PC-9 (cell line): ENCODE results near the gene MOV10. TPM values are rescaled to one million over a fixed set of nuclear protein-coding genes. Genes with fewer than 3 reads are reported as not detected.
"Not testable (repeated sequence)": the region's sequence is repeated elsewhere in the genome, so short reads cannot be mapped to it uniquely, and the experiment has no call there.

Source experiments
- BruUV-seq: library from RNA; stranded (reverse); fragments of 400-500 nt; replicated peaks from 2 replicates; lab custom pipeline; 2021; lab: Mats Ljungman, UMichigan
- CTCF ChIA-PET: fragments of 300-600 bp; sonication (Branson Sonifier 250); formaldehyde crosslinking; loops from one replicate; lab custom pipeline; 2022; ENCODE audit warnings: antibody characterized with exemption; lab: Charles Lee
- POLR2A ChIA-PET: fragments of 300-600 bp; sonication (Branson Sonifier 250); formaldehyde crosslinking; loops from one replicate; lab custom pipeline; 2022; ENCODE audit warnings: antibody characterized with exemption; ENCODE audit not compliant: unreplicated experiment; lab: Charles Lee
- DNase-seq, 2 experiments: peaks; one replicate each; pipeline versions ENCODE4 v3.0.0 to v3.0.0-alpha.2; 2015 to 2022; ENCODE audit warnings: mixed read lengths in 1 of 2
- H2AFZ ChIP-seq: fragments of 200-600 bp; sonication (generic); 2 replicates; pipeline ENCODE4 v1.8.1; 2017; ENCODE audit warnings: antibody characterized with exemption
- H3F3A ChIP-seq: fragments of 200-600 bp; sonication (generic); 2 replicates; pipeline ENCODE4 v1.8.1; 2017; ENCODE audit warnings: antibody characterized with exemption, mild to moderate bottlenecking, low read depth; ENCODE audit not compliant: insufficient read depth
- H3K27ac ChIP-seq: fragments of 200-600 bp; sonication (generic); 2 replicates; pipeline ENCODE4 v1.6.1; 2016; ENCODE audit warnings: mixed run types
- H3K27me3 ChIP-seq: fragments of 200-600 bp; sonication (generic); 2 replicates; pipeline ENCODE4 v1.6.1; 2016; ENCODE audit warnings: low read depth, mixed run types; ENCODE audit not compliant: insufficient read depth
- H3K36me3 ChIP-seq: fragments of 200-600 bp; sonication (generic); 2 replicates; pipeline ENCODE4 v1.6.1; 2016; ENCODE audit warnings: low read depth, mixed run types
- H3K4me1 ChIP-seq: fragments of 200-600 bp; sonication (generic); replicated peaks from 2 replicates; pipeline ENCODE4 v1.6.1; 2016; ENCODE audit warnings: mixed run types; ENCODE audit not compliant: insufficient read depth
- H3K4me2 ChIP-seq: fragments of 200-600 bp; sonication (generic); 2 replicates; pipeline ENCODE4 v1.6.1; 2017; ENCODE audit warnings: mixed run types
- H3K4me3 ChIP-seq: fragments of 200-600 bp; sonication (generic); 2 replicates; pipeline ENCODE4 v1.6.1; 2016; ENCODE audit warnings: mixed run types
- H3K79me2 ChIP-seq: fragments of 200-600 bp; sonication (generic); 2 replicates; pipeline ENCODE4 v1.6.1; 2017; ENCODE audit warnings: low read depth, mixed run types
- H3K9me2 ChIP-seq: fragments of 200-600 bp; sonication (generic); 2 replicates; pipeline ENCODE4 v1.8.1; 2017; ENCODE audit warnings: mild to moderate bottlenecking; ENCODE audit not compliant: insufficient read depth
- H3K9me3 ChIP-seq: fragments of 200-600 bp; sonication (generic); 2 replicates; pipeline ENCODE4 v1.8.1; 2016; ENCODE audit warnings: low read depth; ENCODE audit not compliant: insufficient read depth
- H4K20me1 ChIP-seq: fragments of 200-600 bp; sonication (generic); 2 replicates; pipeline ENCODE4 v1.8.1; 2017; ENCODE audit not compliant: insufficient read depth
- EZH2 ChIP-seq: fragments of 200-600 bp; sonication (generic); IDR thresholded peaks from 2 replicates; pipeline ENCODE4 v1.8.0; 2017; ENCODE audit warnings: antibody characterized with exemption, low read depth
- intact Hi-C: fragments of 100-400 bp; cut with micrococcal nuclease; formaldehyde crosslinking; loops from one replicate; pipeline ENCODE4 v1.10.0; 2022; ENCODE audit not compliant: unreplicated experiment
- total RNA-seq: library from RNA; stranded (reverse); gene quantifications from 2 replicates; pipeline ENCODE4 v1.2.3, GENCODE V29; 2021
- TF ChIP-seq, protein P1 (sequence below): fragments of 200-600 bp; sonication (generic); conservative IDR thresholded peaks from 2 replicates; pipeline ENCODE4 v1.6.1; 2017; ENCODE audit warnings: mixed run types, antibody characterized with exemption, mild to moderate bottlenecking, moderate library complexity

Gene MOV10
- total RNA-seq, 1 experiment from 2014 or later: 73.7 TPM

DNA sequence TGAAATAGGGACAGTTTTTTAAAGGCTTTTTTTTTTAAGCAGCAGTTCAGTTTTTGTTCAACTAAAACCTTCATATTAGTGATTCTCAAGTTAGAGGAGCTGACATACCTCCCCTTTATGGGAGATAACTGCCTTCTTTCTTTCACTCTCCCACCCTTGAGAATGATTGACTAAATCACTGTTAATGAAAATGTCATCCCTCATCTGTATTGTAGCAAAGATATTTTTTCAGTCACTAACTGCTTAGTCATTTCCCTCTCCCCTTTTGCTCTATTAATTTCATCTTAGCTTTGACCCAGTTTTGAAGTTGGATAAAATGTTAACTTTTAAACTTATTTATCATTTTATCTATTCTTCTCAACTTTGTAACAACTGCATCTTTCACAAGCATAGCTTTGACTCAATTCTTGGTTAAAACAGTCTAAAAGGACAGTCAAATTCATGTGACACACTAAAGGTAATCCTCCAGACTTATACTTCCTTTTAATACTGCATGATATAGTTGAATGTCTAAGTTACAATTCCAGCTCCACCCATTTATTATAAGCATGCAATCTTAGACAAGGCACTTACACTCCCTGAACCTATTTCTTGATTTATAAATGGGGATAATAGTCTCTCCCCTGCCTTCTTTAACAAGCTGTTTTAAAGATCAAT, 37.7 kb upstream of the MOV10 start:
- ChIA-PET POLR2A (interaction anchor here (0.6 to 0.9 kb wide), 4 partner anchors 38 to 1727 kb away, joined by 3 to 11 read pairs (median 3); partner anchors contain the start of gene MOV10), CTCF (no interaction called here)
- H2AFZ ChIP-seq: no peak overlapping the region
- peaks cover 76% of the 10 kb centered on the region for H4K20me1 ChIP-seq
- intact Hi-C loops: no loop called here
- peak overlapping the region; percentile 59 for H3K27ac ChIP-seq
- peaks cover 86% of the 10 kb centered on the region for H3K79me2 ChIP-seq
- H3K4me1 ChIP-seq: peaks cover 40% of the 10 kb centered on the region
- no peak overlapping the region for H3K4me3 ChIP-seq
- H3K9me2 ChIP-seq: no peaks in the 10 kb centered on the region
- peak overlapping the region; percentile 28 for H3K4me2 ChIP-seq
- TF ChIP-seq, protein P1, sequence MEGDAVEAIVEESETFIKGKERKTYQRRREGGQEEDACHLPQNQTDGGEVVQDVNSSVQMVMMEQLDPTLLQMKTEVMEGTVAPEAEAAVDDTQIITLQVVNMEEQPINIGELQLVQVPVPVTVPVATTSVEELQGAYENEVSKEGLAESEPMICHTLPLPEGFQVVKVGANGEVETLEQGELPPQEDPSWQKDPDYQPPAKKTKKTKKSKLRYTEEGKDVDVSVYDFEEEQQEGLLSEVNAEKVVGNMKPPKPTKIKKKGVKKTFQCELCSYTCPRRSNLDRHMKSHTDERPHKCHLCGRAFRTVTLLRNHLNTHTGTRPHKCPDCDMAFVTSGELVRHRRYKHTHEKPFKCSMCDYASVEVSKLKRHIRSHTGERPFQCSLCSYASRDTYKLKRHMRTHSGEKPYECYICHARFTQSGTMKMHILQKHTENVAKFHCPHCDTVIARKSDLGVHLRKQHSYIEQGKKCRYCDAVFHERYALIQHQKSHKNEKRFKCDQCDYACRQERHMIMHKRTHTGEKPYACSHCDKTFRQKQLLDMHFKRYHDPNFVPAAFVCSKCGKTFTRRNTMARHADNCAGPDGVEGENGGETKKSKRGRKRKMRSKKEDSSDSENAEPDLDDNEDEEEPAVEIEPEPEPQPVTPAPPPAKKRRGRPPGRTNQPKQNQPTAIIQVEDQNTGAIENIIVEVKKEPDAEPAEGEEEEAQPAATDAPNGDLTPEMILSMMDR: no peak
- TF ChIP-seq EZH2: no peak
- BruUV-seq: no TSS peak
- no peak for DNase-seq
- peaks cover 32% of the 10 kb centered on the region; the same call in 1 of the 2 replicates for H3K36me3 ChIP-seq
- peaks cover 40% of the 10 kb centered on the region for H3F3A ChIP-seq
- H3K27me3 ChIP-seq: no peaks in the 10 kb centered on the region
- no peaks in the 10 kb centered on the region for H3K9me3 ChIP-seq

DNA sequence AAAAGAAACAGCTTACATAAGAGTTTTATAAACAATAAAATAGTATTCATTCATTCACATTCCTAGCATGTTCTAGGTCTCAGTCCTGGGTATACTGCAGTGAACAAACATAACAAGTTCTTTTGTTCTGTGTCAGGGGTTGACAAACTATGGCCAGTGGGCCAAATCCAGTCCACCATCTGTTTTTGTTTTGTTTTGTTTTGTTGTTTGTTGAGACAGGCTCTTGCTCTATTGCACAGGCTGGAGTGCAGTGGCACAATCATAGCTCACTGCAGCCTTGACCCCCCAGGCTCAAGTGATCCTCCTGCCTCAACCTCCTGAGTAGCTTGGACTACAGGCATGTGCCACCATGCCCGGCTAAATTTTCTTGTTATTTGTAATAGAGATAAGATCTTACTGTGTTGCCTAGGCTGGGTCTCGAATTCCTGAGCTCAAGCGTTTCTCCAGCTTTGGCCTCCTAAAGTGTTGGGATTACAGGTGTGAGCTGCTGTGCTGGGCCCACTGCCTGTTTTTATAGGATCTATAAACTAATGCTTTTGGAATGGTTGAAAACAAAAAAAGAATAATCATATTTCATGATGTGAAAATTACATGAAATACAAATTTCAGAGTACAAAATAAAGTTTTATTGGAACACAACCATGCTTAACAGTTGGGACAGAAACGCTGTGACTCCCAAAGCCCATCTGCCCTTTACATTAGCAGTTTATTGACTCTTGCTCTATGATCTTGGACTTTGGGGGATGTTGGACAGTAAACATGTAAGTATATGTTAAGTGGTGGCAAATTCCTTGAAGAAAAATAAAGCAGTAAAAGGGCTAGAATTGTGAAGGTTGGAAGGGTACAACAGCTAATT, 37.0 kb upstream of the MOV10 start:
- no TSS peak for BruUV-seq
- Histone ChIP-seq H3K9me2 (no peaks in the 10 kb centered on the region), H3F3A (peaks cover 40% of the 10 kb centered on the region), H3K4me2 (peak overlapping the region; percentile 28), H3K9me3 (no peaks in the 10 kb centered on the region), H3K4me3 (no peak overlapping the region), H4K20me1 (peaks cover 75% of the 10 kb centered on the region), H3K36me3 (peaks cover 34% of the 10 kb centered on the region; the same call in 1 of the 2 replicates), H3K79me2 (peaks cover 86% of the 10 kb centered on the region), H3K27me3 (no peaks in the 10 kb centered on the region), H2AFZ (no peak overlapping the region), H3K27ac (peak overlapping the region; percentile 59), H3K4me1 (peaks cover 40% of the 10 kb centered on the region)
- intact Hi-C loops: no loop called here
- DNase-seq: peak; percentile 9 to 69
- ChIA-PET POLR2A (interaction anchor here (0.6 to 0.9 kb wide), 4 partner anchors 37 to 1727 kb away, joined by 3 to 11 read pairs (median 3); partner anchors contain the start of gene MOV10), CTCF (interaction anchor here (0.5 kb wide), 1 partner anchor 114 kb away, joined by 3 read pairs; no protein-coding TSS in a partner anchor)
- no peak for TF ChIP-seq EZH2
- TF ChIP-seq, protein P1: no peak

DNA sequence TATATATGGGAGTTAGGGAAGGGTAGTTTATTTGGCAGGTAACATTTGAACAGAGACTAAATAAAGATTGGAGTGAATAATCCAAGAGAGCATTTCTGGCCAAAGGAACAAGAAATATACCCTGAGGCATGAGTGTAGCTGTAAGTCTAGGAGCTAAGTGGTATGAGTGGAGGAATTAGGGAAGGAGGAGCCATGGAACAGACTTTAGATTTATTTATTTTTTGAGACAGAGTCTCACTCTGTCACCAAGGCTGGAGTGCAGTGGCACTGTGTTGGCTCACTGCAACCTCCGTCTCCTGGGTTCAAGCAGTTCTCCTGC, 36.4 kb upstream of the MOV10 start:
- no peak for DNase-seq
- H3F3A ChIP-seq: peaks cover 42% of the 10 kb centered on the region
- CTCF ChIA-PET: interaction anchor here (0.5 kb wide), 1 partner anchor 115 kb away, joined by 3 read pairs; no protein-coding TSS in a partner anchor

DNA sequence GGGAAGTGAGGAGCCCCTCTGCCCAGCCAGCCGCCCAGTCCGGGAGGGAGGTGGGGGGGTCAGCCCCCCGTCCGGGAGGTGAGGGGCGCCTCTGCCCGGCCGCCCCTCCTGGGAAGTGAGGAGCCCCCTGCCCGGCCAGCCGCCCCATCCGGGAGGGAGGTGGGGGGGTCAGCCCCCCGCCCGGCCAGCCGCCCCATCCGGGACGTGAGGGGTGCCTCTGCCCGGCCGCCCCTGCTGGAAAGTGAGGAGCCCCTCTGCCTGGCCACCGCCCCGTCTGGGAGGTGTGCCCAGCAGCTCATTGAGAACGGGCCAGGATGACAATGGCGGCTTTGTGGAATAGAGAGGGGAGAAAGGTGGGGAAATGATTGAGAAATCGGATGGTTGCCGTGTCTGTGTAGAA, 34.0 kb upstream of the MOV10 start:
- intact Hi-C loops: not testable (repeated sequence)
- peaks cover 86% of the 10 kb centered on the region for H3K79me2 ChIP-seq

More for the DNA sequence above, 36.4 kb upstream of the MOV10 start:
- Histone ChIP-seq H4K20me1 (peaks cover 75% of the 10 kb centered on the region), H3K4me2 (no peak overlapping the region), H3K36me3 (peaks cover 34% of the 10 kb centered on the region; the same call in 1 of the 2 replicates), H3K9me2 (no peaks in the 10 kb centered on the region), H3K4me1 (peaks cover 40% of the 10 kb centered on the region), H3K27ac (peak overlapping the region; percentile 59; the same call in 1 of the 2 replicates), H2AFZ (no peak overlapping the region), H3K79me2 (peaks cover 86% of the 10 kb centered on the region), H3K9me3 (no peaks in the 10 kb centered on the region), H3K4me3 (no peak overlapping the region), H3K27me3 (no peaks in the 10 kb centered on the region)
- no TSS peak for BruUV-seq
- POLR2A ChIA-PET: no interaction called here
- intact Hi-C loops: no loop called here
- no peak for TF ChIP-seq EZH2
- TF ChIP-seq, protein P1: no peak

More for the DNA sequence above, 34.0 kb upstream of the MOV10 start:
- peaks cover 25% of the 10 kb centered on the region for H3K4me1 ChIP-seq
- H3K27me3 ChIP-seq, CTCF ChIA-PET, H3K4me2 ChIP-seq, H3K9me3 ChIP-seq, H3K9me2 ChIP-seq, H2AFZ ChIP-seq, BruUV-seq, DNase-seq, H3K4me3 ChIP-seq, POLR2A ChIA-PET, H3K27ac ChIP-seq: not testable (repeated sequence)
- peaks cover 38% of the 10 kb centered on the region for H3F3A ChIP-seq
- H4K20me1 ChIP-seq: peaks cover 75% of the 10 kb centered on the region
- peaks cover 32% of the 10 kb centered on the region for H3K36me3 ChIP-seq
